ENCODE results near the gene HSPA2.

Gene HSPA2

GRCh38 chr14:64577211-64577610 lies 36.7 kb downstream of the HSPA2 start:
- H3K4me3 ChIP-seq (ENCODE audit: insufficient read length, low read depth) = no peak overlapping the region
- DNase-seq (ENCODE audit: low read depth, low spot score) = no peak
- no peaks in the 10 kb centered on the region for H3K27me3 ChIP-seq (ENCODE audit: insufficient read depth, insufficient read length)
- H3K9me3 ChIP-seq (ENCODE audit: insufficient read depth, low read length) = no peaks in the 10 kb centered on the region
- no peaks in the 10 kb centered on the region for H3K36me3 ChIP-seq (ENCODE audit: insufficient read depth, insufficient read length, low read length)
- H3K4me1 ChIP-seq (ENCODE audit: insufficient read depth, insufficient read length) = no peaks in the 10 kb centered on the region
- no peak overlapping the region for H3K9ac ChIP-seq (ENCODE audit: insufficient read length, low read depth)
- TF ChIP-seq ZNF274 (IDR thresholded peaks at IDR 0.05; ENCODE audit: low read depth, low read length) = no peak
- no peak for TF ChIP-seq YY1 (IDR thresholded peaks at IDR 0.05; ENCODE audit: insufficient read depth, insufficient read length)
- no peak for TF ChIP-seq SUZ12 (IDR thresholded peaks at IDR 0.05; ENCODE audit: extremely low read depth, insufficient read depth, insufficient read length)

DNA sequence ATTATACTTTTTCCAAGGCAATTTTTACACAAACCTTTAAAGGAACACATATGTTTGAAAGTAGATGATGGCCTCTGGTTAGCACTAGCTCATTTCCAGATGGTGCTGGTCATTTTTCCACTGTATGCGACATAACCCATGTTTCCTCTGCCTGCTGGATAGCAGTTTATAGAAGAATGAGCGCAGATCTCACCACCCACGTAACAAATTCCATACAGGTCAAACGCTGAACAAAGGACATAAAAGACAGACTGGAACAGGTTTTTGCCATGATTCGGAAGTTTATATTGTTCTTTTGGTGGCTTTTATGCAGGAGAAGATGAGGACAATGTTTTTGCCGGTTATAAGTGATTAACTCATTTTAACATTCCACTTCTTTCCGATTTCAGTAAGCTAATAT lies 39.9 kb downstream of the HSPA2 start:
- TF ChIP-seq YY1 (IDR thresholded peaks at IDR 0.05; ENCODE audit: insufficient read depth, insufficient read length) (no peak), SUZ12 (IDR thresholded peaks at IDR 0.05; ENCODE audit: extremely low read depth, insufficient read depth, insufficient read length) (no peak), ZNF274 (IDR thresholded peaks at IDR 0.05; ENCODE audit: low read depth, low read length) (no peak)
- Histone ChIP-seq H3K9ac (ENCODE audit: insufficient read length, low read depth) (no peak overlapping the region), H3K27me3 (ENCODE audit: insufficient read depth, insufficient read length) (no peaks in the 10 kb centered on the region), H3K4me1 (ENCODE audit: insufficient read depth, insufficient read length) (no peaks in the 10 kb centered on the region), H3K4me3 (ENCODE audit: insufficient read length, low read depth) (no peak overlapping the region), H3K36me3 (ENCODE audit: insufficient read depth, insufficient read length, low read length) (no peaks in the 10 kb centered on the region), H3K9me3 (ENCODE audit: insufficient read depth, low read length) (no peaks in the 10 kb centered on the region)
- DNase-seq (ENCODE audit: low read depth, low spot score) = no peak

GRCh38 chr14:64581363-64581762 lies 40.8 kb downstream of the HSPA2 start:
- Histone ChIP-seq H3K27me3 (ENCODE audit: insufficient read depth, insufficient read length) (no peaks in the 10 kb centered on the region), H3K9ac (ENCODE audit: insufficient read length, low read depth) (no peak overlapping the region), H3K9me3 (ENCODE audit: insufficient read depth, low read length) (no peaks in the 10 kb centered on the region), H3K4me1 (ENCODE audit: insufficient read depth, insufficient read length) (no peaks in the 10 kb centered on the region), H3K4me3 (ENCODE audit: insufficient read length, low read depth) (no peak overlapping the region), H3K36me3 (ENCODE audit: insufficient read depth, insufficient read length, low read length) (no peaks in the 10 kb centered on the region)
- no peak for DNase-seq (ENCODE audit: low read depth, low spot score)
- no peak for TF ChIP-seq SUZ12 (IDR thresholded peaks at IDR 0.05; ENCODE audit: extremely low read depth, insufficient read depth, insufficient read length)
- no peak for TF ChIP-seq YY1 (IDR thresholded peaks at IDR 0.05; ENCODE audit: insufficient read depth, insufficient read length)
- TF ChIP-seq ZNF274 (IDR thresholded peaks at IDR 0.05; ENCODE audit: low read depth, low read length) = no peak

GRCh38 chr14:64581817-64582216 lies 41.3 kb downstream of the HSPA2 start:
- TF ChIP-seq YY1 (IDR thresholded peaks at IDR 0.05; ENCODE audit: insufficient read depth, insufficient read length) (no peak), SUZ12 (IDR thresholded peaks at IDR 0.05; ENCODE audit: extremely low read depth, insufficient read depth, insufficient read length) (no peak), ZNF274 (IDR thresholded peaks at IDR 0.05; ENCODE audit: low read depth, low read length) (no peak)
- Histone ChIP-seq H3K9me3 (ENCODE audit: insufficient read depth, low read length) (no peaks in the 10 kb centered on the region), H3K36me3 (ENCODE audit: insufficient read depth, insufficient read length, low read length) (no peaks in the 10 kb centered on the region), H3K27me3 (ENCODE audit: insufficient read depth, insufficient read length) (no peaks in the 10 kb centered on the region), H3K4me3 (ENCODE audit: insufficient read length, low read depth) (no peak overlapping the region), H3K9ac (ENCODE audit: insufficient read length, low read depth) (no peak overlapping the region), H3K4me1 (ENCODE audit: insufficient read depth, insufficient read length) (no peaks in the 10 kb centered on the region)
- no peak for DNase-seq (ENCODE audit: low read depth, low spot score)

GRCh38 chr14:64584190-64584589 lies 43.6 kb downstream of the HSPA2 start:
- no peak for TF ChIP-seq YY1 (IDR thresholded peaks at IDR 0.05; ENCODE audit: insufficient read depth, insufficient read length)
- TF ChIP-seq ZNF274 (IDR thresholded peaks at IDR 0.05; ENCODE audit: low read depth, low read length) = no peak
- no peaks in the 10 kb centered on the region for H3K9me3 ChIP-seq (ENCODE audit: insufficient read depth, low read length)
- DNase-seq (ENCODE audit: low read depth, low spot score) = no peak
- H3K27me3 ChIP-seq (ENCODE audit: insufficient read depth, insufficient read length) = no peaks in the 10 kb centered on the region
- H3K9ac ChIP-seq (ENCODE audit: insufficient read length, low read depth) = no peak overlapping the region
- H3K4me3 ChIP-seq (ENCODE audit: insufficient read length, low read depth) = no peak overlapping the region
- H3K36me3 ChIP-seq (ENCODE audit: insufficient read depth, insufficient read length, low read length) = no peaks in the 10 kb centered on the region
- no peaks in the 10 kb centered on the region for H3K4me1 ChIP-seq (ENCODE audit: insufficient read depth, insufficient read length)

DNA sequence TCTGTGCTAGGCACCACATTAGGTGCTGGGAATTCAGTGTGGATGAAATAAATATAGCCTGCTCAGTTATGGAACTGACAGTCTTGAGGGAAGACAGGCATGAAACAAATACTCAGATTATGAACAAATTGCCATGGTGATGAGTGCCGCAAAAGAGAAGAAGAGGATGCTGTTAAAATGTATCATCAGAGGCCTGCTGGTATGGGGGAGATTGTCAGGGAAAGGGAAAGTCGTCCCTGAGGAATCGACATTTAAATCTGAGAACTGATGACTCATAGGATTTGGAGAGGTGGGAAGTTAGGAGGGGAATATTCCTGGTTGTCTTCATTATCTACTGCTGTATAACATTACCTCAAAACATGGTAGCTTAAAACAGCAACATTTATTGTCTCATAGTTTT lies 51.3 kb downstream of the HSPA2 start:
- H3K4me3 ChIP-seq (ENCODE audit: insufficient read length, low read depth) = no peak overlapping the region
- TF ChIP-seq ZNF274 (IDR thresholded peaks at IDR 0.05; ENCODE audit: low read depth, low read length) (no peak), SUZ12 (IDR thresholded peaks at IDR 0.05; ENCODE audit: extremely low read depth, insufficient read depth, insufficient read length) (no peak), YY1 (IDR thresholded peaks at IDR 0.05; ENCODE audit: insufficient read depth, insufficient read length) (no peak)
- no peaks in the 10 kb centered on the region for H3K27me3 ChIP-seq (ENCODE audit: insufficient read depth, insufficient read length)
- no peaks in the 10 kb centered on the region for H3K36me3 ChIP-seq (ENCODE audit: insufficient read depth, insufficient read length, low read length)
- H3K4me1 ChIP-seq (ENCODE audit: insufficient read depth, insufficient read length) = no peaks in the 10 kb centered on the region
- no peak for DNase-seq (ENCODE audit: low read depth, low spot score)
- H3K9ac ChIP-seq (ENCODE audit: insufficient read length, low read depth) = no peak overlapping the region
- H3K9me3 ChIP-seq (ENCODE audit: insufficient read depth, low read length) = peaks cover 7% of the 10 kb centered on the region; the same call in 1 of the 2 replicates
